AG04450 (cell line): ENCODE data around the gene GIPC3. TPM values are rescaled to one million over a fixed set of nuclear protein-coding genes. Genes with fewer than 3 reads are reported as not detected.
A peak's percentile ranks its signal among the peaks of the same experiment; 100 is the strongest.
"Not testable (repeated sequence)": the region's sequence is repeated elsewhere in the genome, so short reads cannot be mapped to it uniquely, and the experiment has no call there.

Experiments
- CTCF ChIA-PET: fragments of 300-600, 350-600 bp; formaldehyde crosslinking; extraction: SDS; loops from one replicate; lab custom pipeline; 2022; ENCODE audit warnings: antibody characterized with exemption, inconsistent platforms; lab: Charles Lee
- POLR2A ChIA-PET: fragments of 350-600 bp; formaldehyde crosslinking; extraction: SDS; loops from one replicate; lab custom pipeline; 2021; ENCODE audit warnings: antibody characterized with exemption, inconsistent platforms; lab: Yijun Ruan, JAX
- DNase-seq: peaks from one replicate; pipeline ENCODE4 v3.0.0-alpha.2; 2011; ENCODE audit warnings: low read depth, low spot score
- H3K27ac ChIP-seq: one replicate; pipeline ENCODE4 v1.5.1; 2012; ENCODE audit warnings: low read depth, low read length, control low read depth
- H3K27me3 ChIP-seq: one replicate; pipeline ENCODE4 v1.6.0; 2012; ENCODE audit warnings: low read length; ENCODE audit not compliant: control insufficient read depth, insufficient read depth
- H3K4me3 ChIP-seq: 2 replicates; pipeline ENCODE4 v1.5.1; 2011; ENCODE audit warnings: mild to moderate bottlenecking, low read depth, low read length, control low read depth
- H3K9me3 ChIP-seq: 2 replicates; pipeline ENCODE4 v1.5.1; 2012; ENCODE audit warnings: low read length; ENCODE audit not compliant: control insufficient read depth, insufficient read depth
- polyA plus RNA-seq: library from polyadenylated mRNA; depleted of rRNA; stranded (reverse); fragments of >200 nt; gene quantifications from 2 replicates; pipeline ENCODE4 v1.2.3, GENCODE V29; 2011
- TF ChIP-seq, protein P1 (sequence below): IDR thresholded peaks from 2 replicates; pipeline ENCODE4 v1.5.1; 2011; ENCODE audit warnings: low read depth, low read length, control low read depth, inconsistent platforms

GIPC3 gene
- polyA plus RNA-seq, 1 experiment, result 0.30 TPM

DNA sequence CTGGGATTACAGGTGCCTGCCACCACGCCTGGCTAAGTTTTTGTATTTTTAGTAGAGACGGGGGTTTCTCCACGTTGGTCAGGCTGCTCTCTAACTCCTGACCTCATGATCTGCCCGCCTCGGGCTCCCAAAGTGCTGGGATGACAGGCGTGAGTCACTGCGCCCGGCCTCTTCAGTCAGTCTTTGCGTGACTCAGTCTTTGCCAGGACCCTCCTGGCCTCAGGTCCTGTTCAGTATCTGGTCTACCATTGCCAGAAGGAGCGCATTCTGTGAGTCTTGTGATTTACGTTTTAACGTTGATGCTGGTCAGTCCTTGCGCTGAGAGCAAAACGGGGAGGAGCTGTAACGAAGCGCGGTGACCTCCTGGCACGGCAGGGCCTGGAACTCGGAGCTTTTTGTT, 20.1 kb upstream of the GIPC3 start:
- Histone ChIP-seq H3K9me3 (no peaks in the 10 kb centered on the region), H3K27me3 (no peaks in the 10 kb centered on the region), H3K4me3 (no peak overlapping the region), H3K27ac (no peak overlapping the region)
- ChIA-PET CTCF (no interaction called here), POLR2A (no interaction called here)
- no peak for DNase-seq
- TF ChIP-seq, protein P1, sequence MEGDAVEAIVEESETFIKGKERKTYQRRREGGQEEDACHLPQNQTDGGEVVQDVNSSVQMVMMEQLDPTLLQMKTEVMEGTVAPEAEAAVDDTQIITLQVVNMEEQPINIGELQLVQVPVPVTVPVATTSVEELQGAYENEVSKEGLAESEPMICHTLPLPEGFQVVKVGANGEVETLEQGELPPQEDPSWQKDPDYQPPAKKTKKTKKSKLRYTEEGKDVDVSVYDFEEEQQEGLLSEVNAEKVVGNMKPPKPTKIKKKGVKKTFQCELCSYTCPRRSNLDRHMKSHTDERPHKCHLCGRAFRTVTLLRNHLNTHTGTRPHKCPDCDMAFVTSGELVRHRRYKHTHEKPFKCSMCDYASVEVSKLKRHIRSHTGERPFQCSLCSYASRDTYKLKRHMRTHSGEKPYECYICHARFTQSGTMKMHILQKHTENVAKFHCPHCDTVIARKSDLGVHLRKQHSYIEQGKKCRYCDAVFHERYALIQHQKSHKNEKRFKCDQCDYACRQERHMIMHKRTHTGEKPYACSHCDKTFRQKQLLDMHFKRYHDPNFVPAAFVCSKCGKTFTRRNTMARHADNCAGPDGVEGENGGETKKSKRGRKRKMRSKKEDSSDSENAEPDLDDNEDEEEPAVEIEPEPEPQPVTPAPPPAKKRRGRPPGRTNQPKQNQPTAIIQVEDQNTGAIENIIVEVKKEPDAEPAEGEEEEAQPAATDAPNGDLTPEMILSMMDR, result no peak

DNA sequence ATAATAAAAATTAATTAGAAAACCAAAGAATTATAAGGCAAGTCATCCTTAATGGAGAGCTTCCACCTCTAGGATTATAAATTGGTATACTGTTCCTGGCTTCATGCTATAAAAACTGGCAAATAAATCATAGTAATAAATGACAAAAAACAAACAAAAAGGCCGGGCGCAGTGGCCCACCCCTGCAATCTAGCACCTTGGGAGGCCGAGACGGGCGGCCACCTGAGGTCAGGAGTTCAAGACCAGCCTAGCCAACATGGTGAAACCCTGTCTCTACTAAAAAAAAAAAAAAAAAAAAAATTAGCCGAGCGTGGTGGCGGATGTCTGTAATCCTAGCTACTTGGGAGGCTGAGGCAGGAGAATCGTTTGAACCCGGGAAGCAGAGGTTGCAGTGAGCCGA, 15.2 kb upstream of the GIPC3 start:
- H3K9me3 ChIP-seq, DNase-seq, H3K4me3 ChIP-seq, POLR2A ChIA-PET, H3K27ac ChIP-seq, H3K27me3 ChIP-seq: not testable (repeated sequence)
- CTCF ChIA-PET, result interaction anchor here (0.6 to 0.7 kb wide), 2 partner anchors 120 to 202 kb away, joined by 3 to 7 read pairs; no protein-coding TSS in a partner anchor

DNA sequence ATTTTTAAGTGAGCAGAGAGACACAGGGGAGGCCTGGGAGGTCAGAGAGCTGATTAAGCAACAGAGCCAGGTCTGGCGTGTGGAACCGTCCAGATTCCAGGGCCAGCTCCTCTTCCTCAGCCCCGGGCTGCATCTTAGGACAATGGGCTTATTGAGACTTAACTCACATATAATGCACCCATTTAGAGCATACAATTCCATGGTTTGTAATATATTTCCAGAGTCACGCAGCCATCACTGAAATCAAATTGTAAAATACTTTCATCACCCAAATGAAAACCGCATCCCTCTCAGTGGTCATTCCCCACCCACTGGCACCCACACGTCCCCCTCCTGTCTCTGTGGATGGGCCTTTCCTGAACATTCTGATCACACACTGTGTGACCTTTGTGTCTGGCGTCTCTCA, 14.7 kb upstream of the GIPC3 start:
- CTCF ChIA-PET, result no interaction called here
- POLR2A ChIA-PET, result no interaction called here
- Histone ChIP-seq H3K27ac (no peak overlapping the region), H3K4me3 (no peak overlapping the region), H3K27me3 (no peaks in the 10 kb centered on the region), H3K9me3 (no peaks in the 10 kb centered on the region; the same call in 1 of the 2 replicates)
- no peak for DNase-seq
- TF ChIP-seq, protein P1, result no peak

DNA sequence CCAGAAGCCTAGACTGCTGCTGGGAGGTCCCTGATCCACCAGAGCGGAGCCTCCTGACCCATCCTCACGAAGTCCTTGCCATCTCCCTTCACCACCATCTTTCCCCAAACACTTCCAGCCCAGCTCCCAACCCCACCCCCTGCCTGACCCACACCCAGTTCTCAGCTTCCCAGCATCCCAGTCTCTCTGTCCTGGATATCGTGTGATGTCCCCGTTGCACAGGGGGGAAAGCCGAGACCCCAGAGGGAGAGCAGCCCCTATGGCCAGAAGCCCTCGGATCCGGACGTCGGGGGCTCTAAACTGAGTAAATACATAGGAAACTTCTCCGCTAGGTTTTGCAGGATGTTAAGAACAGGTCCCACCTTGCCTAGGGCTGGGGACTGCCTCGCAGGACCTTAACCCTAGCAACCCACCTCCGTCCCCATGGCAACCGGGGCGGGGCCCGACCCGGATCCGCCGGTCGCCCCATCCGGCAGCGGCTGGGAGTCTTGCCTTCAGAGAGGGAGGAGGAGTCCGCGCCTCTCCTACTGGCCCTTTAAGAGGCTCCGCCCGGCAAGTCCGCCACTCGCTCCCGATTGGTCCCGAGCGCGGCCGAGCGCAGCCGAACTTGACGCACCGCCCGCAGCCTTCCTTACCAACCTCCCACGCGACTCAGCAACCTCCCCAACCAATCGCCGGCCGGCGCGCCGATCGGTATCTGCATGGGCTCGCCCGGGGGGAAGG, 13.0 kb upstream of the GIPC3 start:
- Histone ChIP-seq H3K27me3 (no peaks in the 10 kb centered on the region), H3K9me3 (no peaks in the 10 kb centered on the region; the same call in 1 of the 2 replicates), H3K27ac (peak overlapping the region; percentile 21), H3K4me3 (peak overlapping the region; percentile 68)
- ChIA-PET POLR2A (no interaction called here), CTCF (no interaction called here)
- DNase-seq, result peak; percentile 99
- TF ChIP-seq, protein P1, result no peak

DNA sequence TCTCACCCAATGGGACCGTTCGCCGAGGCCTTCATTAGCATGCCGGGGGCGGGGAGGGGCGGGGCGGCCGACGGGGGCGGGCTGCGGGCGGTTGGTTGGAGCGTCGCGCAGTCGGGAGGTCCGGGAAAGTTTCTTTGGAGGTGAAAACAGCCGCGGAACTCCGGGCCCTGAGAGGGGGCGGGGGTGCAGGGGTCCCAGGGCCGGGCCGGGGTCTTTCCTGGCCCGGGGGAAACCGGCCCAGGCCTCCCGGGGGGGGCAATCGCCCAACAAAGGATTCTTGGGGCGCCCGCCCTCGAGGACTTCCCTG, 12.5 kb upstream of the GIPC3 start, which contains the start of gene HMG20B:
Gene HMG20B, plus strand, starts transcription at position 90 of the 307 bp plus-strand sequence. CDS start 366 bp downstream, outside the sequence.
- TF ChIP-seq, protein P1, result no peak
- no peak for DNase-seq
- CTCF ChIA-PET, result no interaction called here
- H3K27me3 ChIP-seq, result no peaks in the 10 kb centered on the region
- peak within 1 kb of the TSS; percentile 80 for H3K4me3 ChIP-seq
- POLR2A ChIA-PET, result no interaction called here
- no peaks in the 10 kb centered on the region; the same call in 1 of the 2 replicates for H3K9me3 ChIP-seq
- H3K27ac ChIP-seq, result peak within 1 kb of the TSS; percentile 61
